Astrocyte (in vitro differentiated cells and primary cell): ENCODE measurements around the gene NOS1AP.

ENCODE experiments used
- CTCF ChIP-seq: IDR thresholded peaks from 2 replicates; pipeline ENCODE4 v1.5.1; 2011; ENCODE audit warnings: low read depth, mild to moderate bottlenecking, inconsistent platforms, low read length, moderate library complexity; ENCODE audit not compliant: insufficient read depth
- EZH2 ChIP-seq: IDR thresholded peaks from 2 replicates; pipeline ENCODE4 v1.6.1; 2012; ENCODE audit warnings: mild to moderate bottlenecking, low read length, inconsistent platforms; ENCODE audit not compliant: insufficient read depth

GRCh38 chr1:162070825-162071224, 1.3 kb downstream of the NOS1AP start:
- TF ChIP-seq CTCF, result no peak
- TF ChIP-seq EZH2, result no peak
